ENCODE measurements around the gene MPG.
"Not testable (repeated sequence)": the region's sequence is repeated elsewhere in the genome, so short reads cannot be mapped to it uniquely, and the experiment has no call there.

MPG gene

GRCh38 chr16:77807-78443 is at the start of gene MPG:
MPG (plus strand) TSS chr16:78225; CDS start chr16:78310, 85 bp downstream.
- in situ Hi-C loops (cut with HindIII; ENCODE audit: low sequenced_read_pairs): no loop called here

GRCh38 chr16:30627-31026 is 47.4 kb upstream of the MPG start:
- in situ Hi-C loops (cut with HindIII; ENCODE audit: low sequenced_read_pairs): not testable (repeated sequence)

GRCh38 chr16:33154-33876 is 44.7 kb upstream of the MPG start:
- in situ Hi-C loops (cut with HindIII; ENCODE audit: low sequenced_read_pairs): not testable (repeated sequence)

- in situ Hi-C loops (cut with HindIII; ENCODE audit: low sequenced_read_pairs): no loop called here
Observed at GRCh38 chr16:33877-34647, 44.0 kb upstream of the MPG start.

- in situ Hi-C loops (cut with HindIII; ENCODE audit: low sequenced_read_pairs): no loop called here
Observed at GRCh38 chr16:34648-34987, 43.4 kb upstream of the MPG start.

GRCh38 chr16:35011-35677 is 42.9 kb upstream of the MPG start:
- in situ Hi-C loops (cut with HindIII; ENCODE audit: low sequenced_read_pairs): no loop called here

- in situ Hi-C loops (cut with HindIII; ENCODE audit: low sequenced_read_pairs): no loop called here
Observed at GRCh38 chr16:35678-36305, 42.2 kb upstream of the MPG start.

GRCh38 chr16:36336-36984 is 41.6 kb upstream of the MPG start:
- in situ Hi-C loops (cut with HindIII; ENCODE audit: low sequenced_read_pairs): no loop called here

- in situ Hi-C loops (cut with HindIII; ENCODE audit: low sequenced_read_pairs): no loop called here
Observed at GRCh38 chr16:37511-37910, 40.5 kb upstream of the MPG start.

GRCh38 chr16:38206-38605 is 39.8 kb upstream of the MPG start:
- in situ Hi-C loops (cut with HindIII; ENCODE audit: low sequenced_read_pairs): not testable (repeated sequence)

GRCh38 chr16:38941-39892 is 38.8 kb upstream of the MPG start:
- in situ Hi-C loops (cut with HindIII; ENCODE audit: low sequenced_read_pairs): no loop called here

- in situ Hi-C loops (cut with HindIII; ENCODE audit: low sequenced_read_pairs): no loop called here
Observed at GRCh38 chr16:41439-42068, 36.5 kb upstream of the MPG start.

GRCh38 chr16:42069-42457 is 36.0 kb upstream of the MPG start:
- in situ Hi-C loops (cut with HindIII; ENCODE audit: low sequenced_read_pairs): no loop called here

GRCh38 chr16:42691-43090 is 35.3 kb upstream of the MPG start:
- in situ Hi-C loops (cut with HindIII; ENCODE audit: low sequenced_read_pairs): no loop called here

- in situ Hi-C loops (cut with HindIII; ENCODE audit: low sequenced_read_pairs): no loop called here
Observed at GRCh38 chr16:43294-43693, 34.7 kb upstream of the MPG start.

GRCh38 chr16:44655-45054 is 33.4 kb upstream of the MPG start:
- in situ Hi-C loops (cut with HindIII; ENCODE audit: low sequenced_read_pairs): no loop called here

GRCh38 chr16:45454-45853 is 32.6 kb upstream of the MPG start:
- in situ Hi-C loops (cut with HindIII; ENCODE audit: low sequenced_read_pairs): no loop called here

- in situ Hi-C loops (cut with HindIII; ENCODE audit: low sequenced_read_pairs): not testable (repeated sequence)
Observed at GRCh38 chr16:46510-46909, 31.5 kb upstream of the MPG start.

GRCh38 chr16:47234-47633 is 30.8 kb upstream of the MPG start:
- in situ Hi-C loops (cut with HindIII; ENCODE audit: low sequenced_read_pairs): no loop called here

All from DLD1 (cell line).